HG03060 (cell line): ENCODE measurements around the gene EPS8.
A peak's percentile ranks its signal among the peaks of the same experiment; 100 is the strongest.
"Not testable (repeated sequence)": the region's sequence is repeated elsewhere in the genome, so short reads cannot be mapped to it uniquely, and the experiment has no call there.

Experiments
- ATAC-seq: cut with Tn5 transposase; IDR thresholded peaks from one replicate; pipeline ENCODE4 v1.9.1; 2021; ENCODE audit warnings: low read depth, moderate number of reproducible peaks; ENCODE audit not compliant: unreplicated experiment

Gene EPS8

DNA sequence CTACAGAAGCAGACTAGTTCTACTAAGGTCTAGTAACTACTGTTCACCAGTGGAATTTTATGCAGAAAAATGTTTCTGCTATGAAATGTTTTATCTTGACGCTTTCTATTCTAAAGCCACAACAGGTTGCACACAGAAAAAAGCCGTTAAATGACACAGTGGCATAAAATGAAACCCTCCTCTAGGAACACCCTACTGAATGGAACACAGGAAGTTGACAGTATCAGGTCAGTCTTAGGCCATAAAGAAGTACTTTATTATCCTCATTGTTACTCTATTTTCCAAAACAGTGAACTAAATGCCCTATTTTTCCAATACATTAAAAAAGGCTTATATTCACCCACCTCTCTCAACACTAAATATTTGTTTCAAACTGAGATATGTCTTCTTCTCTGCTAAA is 21.9 kb downstream of the EPS8 start:
- no peak for ATAC-seq

DNA sequence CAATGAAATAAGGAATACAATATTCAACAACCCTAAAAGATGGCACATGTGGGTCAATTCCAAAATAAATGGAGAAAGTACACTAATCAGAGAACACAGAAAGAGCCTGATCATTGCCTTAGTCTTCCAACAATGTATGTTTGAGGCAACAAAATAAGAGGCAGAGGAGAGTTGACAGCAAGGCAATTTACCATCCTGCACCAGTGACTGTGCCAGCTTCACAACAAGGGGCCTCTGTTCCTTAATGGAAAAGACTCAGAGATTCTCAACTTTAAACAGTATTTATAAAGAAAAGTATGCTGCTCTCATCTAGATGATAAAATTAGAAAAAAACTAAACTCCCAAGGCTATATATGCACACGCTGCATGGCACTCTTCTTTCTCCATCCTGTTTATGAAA is 25.9 kb downstream of the EPS8 start:
- ATAC-seq = no peak

DNA sequence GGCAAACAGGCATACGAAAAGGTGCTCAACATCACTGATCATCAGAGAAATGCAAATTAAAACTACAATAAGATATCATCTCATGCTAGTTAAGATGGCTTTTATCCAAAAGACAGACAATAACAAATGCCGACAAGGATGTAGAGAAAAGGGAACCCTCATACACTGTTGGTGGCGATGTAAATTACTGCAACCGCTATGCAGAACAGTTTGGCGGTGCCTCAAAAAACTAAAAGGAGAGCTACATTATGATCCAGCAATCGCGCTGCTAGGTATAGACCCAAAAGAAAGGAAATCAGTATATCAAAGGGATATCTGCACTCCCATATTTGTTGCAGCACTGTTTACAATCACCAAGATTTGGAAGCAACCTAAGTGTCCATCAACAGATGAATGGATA is 27.0 kb downstream of the EPS8 start:
- ATAC-seq = not testable (repeated sequence)

DNA sequence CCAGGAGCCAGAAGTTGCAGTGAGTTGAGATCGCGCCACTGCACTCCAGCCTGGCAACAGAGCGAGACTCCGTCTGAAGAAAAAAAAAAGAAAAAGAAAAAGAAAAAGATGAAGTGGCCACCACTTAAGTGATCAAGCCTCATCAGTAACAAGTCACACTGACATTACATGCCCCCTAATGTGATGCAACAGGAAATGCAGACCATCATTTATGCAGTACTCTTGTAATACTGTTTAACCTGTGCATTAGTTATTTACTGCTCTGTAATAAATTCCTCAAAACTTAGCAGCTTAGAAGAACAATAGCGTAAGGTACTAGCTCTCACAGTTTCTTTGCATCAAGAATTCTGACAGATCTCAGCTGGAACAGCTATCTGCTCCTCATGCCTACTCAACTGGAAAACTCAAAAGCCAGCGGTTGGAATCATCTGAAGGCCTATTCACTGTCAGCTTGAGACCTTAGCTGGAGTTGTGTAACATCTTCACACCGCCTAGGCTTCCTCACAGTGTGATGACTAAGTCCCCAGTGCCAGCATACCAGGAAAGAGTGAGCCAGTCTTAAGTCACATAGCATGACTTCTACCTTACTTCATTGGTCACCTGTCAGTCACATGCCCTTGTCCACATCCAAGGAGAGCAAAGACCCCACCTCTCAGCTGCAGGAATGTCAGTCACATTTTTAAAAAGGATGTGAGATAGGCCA is 31.5 kb downstream of the EPS8 start:
- no peak for ATAC-seq

DNA sequence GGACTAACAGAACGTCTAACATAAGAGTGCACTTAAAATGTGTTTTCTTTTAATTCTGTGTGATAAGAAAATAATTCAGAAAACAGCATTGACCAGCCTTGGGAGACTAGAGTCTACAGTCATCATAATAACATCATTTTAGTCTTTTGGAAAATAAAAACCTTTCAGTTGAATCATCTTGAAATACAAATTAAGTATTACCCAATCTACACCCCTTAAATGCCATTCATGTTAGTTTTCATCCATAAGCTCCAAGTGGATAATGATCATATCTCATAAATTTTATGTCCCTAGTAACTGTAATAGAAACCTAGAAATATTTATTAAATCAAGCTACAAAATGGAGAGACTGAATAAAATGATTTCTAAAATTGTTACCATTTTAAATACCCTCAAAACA is 32.4 kb downstream of the EPS8 start:
- ATAC-seq = no peak

DNA sequence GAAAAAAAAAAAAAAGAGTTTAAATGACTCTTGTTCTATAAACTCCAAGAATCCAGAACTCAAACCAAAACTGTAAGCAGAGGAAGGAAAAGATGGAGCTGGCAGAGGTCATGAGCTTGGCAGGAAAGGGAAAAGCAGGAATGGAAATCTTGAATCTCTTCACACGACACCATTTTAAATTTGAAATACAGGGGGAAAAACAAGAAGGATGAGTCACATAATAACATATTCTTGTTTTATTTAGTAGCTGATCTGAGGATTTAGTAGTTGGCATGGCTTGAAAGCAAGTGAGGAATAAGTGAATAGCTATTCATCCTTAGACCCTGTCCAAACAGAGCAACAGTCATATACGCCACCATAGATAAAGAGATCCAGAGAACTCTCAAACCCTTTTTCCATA is 35.0 kb downstream of the EPS8 start:
- no peak for ATAC-seq

DNA sequence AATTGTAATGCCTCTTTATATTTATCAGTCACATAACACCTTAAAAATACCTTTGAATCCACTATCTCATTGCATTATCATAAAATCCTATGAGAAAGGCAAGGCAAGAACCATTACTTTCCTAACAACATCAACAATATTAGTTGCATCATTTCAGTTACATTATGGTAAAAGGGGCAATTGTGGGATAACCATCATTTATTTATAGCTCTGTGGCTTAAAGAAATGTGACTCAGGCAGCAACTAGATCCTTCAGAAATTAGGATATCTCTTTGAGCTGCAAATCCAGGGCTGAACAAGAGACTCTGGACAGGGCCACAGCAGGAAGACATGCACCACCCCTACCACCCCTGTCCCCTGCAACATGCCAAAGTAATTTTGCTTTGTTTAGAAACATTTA is 36.4 kb downstream of the EPS8 start:
- ATAC-seq = no peak

DNA sequence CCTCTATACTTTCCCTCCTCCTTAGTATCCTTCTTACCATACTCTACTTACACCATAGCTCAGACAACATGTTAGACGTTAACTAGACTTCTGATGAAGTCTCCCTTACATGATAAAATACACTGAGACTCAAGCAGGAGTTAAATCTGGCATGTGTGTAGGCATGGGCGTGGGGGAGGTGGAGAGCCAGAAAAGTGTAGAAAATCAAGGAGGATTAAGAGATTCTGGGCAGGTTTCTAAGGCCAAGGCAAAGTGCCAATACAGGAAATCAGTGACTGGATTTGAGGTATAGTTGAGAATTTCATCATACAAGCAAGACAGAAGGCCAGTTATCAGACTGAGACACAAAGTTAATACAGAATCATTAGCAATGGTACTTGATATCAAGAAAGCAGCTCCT is 37.4 kb downstream of the EPS8 start:
- ATAC-seq = no peak

DNA sequence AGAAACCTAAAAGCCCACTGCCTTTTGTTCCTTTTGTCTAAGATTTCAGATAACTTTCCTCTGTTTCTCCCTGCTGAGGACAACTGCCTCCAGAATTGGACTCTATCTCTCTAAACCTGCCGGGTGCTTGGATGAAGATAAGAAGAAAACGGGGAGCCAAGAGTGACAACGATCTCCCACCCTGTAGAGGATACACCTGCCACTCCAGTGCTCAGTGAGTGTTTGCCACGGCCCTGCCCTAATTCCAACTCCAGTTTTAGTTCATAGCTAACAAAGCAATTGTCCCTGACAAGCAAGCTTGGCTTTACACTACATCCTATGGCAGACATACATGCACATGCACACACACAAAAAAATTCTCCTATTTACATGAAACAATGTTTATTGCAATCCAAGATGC is 39.3 kb downstream of the EPS8 start:
- no peak for ATAC-seq

DNA sequence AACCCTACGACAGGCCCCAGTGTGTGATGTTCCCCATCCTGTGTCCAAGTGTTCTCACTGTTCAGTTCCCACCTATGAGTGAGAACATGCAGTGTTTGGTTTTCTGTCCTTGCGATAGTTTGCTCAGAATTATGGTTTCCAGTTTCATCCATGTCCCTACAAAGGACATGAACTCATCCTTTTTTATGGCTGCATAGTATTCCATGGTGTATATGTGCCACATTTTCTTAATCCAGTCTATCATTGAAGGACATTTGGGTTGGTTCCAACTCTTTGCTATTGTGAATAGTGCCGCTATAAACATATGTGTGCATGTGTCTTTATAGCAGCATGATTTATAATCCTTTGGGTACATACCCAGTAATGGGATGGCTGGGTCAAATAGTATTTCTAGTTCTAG is 47.3 kb downstream of the EPS8 start:
- ATAC-seq = not testable (repeated sequence)

DNA sequence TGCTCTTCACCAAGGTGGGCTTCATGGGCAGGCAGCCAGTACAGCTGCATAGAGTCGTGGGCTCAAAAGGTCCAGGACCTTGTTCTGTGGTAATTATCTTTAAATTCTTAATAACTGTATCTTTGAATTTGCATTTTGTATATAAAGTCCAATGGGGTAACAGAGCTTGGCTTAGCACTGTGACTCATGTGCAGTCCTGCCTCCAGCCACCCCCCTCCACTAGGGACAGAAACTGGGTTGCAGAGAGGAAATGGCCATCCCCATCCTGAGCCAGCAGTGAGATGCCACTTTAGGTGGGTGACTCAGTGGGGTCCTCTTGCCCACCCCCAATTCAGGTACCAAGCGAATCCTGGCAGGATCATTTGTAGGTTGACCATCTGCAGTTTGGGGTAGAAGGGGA is 48.1 kb downstream of the EPS8 start:
- ATAC-seq = no peak

DNA sequence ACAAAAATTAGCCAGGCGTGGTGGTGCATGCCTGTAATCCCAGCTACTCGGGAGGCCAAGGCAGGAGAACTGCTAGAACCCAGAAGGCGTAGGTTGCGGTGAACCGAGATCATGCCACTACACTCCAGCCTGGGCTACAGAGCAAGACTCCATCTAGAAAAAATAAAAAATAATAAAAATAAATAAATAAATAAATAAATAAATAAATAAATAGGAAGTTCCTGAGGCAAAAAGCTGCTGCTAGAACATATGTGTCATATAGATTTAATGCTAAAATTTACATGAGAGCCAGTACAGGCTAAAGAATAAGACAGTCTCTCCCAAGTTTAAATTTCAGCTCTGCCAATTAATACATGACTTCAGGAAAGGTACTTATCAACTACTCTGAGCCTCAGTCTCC is 48.8 kb downstream of the EPS8 start:
- not testable (repeated sequence) for ATAC-seq

DNA sequence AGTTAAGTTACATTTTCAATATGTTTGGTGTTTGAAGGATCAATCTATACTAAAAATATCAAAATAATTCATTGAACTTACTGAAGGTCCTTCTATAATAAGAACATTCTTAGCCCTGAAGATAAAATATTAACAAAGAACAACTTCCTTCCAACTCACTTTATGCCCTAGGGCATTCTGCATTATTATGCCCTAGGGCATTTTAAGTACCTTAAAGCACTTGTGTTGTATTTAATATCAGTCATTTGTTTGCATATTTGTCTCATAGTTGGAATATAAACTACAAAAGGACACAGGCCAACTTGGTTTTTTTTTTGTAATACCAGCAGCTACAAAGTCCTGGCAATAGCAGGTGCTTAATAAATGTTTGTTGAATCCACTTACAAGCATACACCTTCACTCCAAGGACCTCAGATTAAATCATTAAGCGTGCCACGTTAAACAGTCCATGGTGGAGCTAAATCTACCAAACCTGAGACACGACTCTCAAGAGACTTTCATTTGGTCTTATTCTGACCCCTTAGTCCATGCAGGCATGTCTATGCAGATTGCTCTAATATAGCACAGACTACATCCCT is 50.7 kb downstream of the EPS8 start:
- ATAC-seq = no peak

DNA sequence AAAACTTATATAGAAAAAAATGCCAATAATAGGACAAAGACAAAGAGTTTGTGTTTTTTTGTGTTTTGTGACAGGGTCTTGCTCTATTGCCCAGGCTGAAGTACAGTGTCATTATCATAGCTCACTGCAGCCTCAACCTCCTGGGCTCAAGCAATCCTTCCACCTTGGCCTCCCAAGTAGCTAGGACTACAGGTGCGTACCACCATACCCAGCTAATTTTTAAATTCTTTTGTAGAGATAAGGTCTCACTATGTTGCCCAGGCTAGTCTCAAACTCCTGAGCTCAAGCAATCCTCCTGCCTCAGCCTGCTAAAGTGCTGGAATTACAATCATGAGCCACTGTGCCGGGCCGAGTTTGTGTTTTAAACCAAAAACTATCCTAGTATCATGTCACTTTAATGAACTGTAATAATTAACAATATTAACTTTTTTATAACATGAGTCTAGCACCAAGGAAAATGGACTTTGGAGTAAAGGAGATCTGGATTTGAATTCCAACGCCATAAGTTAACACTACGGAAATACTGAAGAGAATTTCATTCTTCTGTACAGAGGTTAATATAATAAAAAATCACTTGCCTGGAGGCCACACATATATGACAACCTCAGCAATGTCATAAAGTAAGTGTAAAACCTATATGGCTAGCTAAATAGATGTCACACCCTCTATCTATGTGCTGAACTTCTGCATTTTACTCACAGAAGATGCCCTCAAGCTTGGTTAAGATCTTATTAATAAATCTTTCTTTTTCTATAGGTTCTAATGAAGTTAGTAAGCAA is 53.2 kb downstream of the EPS8 start:
- ATAC-seq = no peak

DNA sequence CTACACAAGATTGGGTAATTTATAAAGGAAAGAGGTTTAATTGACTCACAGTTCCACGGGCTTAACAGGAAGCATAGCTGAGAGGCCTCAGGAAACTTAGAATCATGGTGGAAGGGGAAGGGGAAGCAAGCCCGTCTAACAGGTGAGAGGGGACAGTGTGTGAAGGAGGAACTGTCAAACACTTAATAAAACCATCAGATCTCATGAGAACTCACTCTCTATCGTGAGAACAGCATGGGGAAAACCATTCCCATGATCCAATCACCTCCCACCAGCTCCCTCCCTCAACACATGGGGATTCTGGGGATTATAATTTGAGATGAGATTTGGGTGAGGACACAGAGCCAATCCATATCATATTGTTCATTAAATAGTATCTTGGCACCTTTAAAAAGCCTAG is 56.1 kb downstream of the EPS8 start:
- ATAC-seq = no peak

DNA sequence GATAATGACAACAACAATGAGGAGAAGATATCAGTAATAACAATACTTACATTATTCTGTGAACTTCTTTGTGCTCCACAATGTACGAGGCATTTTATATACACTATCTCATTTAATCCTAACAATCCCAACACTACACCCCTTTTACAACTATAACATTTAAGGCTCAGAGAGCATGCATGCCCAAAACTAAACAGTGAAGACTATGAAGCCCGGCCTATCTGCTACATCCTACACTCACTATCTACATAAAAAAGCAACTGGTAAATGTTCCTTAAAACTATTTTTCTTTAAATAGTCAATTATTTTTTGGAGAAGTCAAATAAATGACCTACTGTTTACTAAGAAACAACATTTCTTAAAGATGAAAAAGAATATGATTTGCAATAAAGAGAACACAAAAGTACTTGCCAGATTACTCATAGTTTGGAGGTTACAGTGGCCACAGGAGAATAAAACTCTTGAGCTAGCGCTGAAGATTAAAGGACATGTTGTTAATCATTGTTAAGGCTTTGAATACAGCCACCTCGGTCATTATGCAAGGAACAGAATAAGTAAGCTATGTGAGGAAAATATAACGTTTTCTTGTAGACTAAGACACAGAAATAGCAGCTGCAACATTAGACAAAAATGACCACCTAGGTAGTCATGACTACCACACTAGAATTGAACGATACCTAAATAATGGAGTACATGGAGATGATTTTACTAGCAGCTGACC is 56.7 kb downstream of the EPS8 start:
- peak; percentile 74 for ATAC-seq

DNA sequence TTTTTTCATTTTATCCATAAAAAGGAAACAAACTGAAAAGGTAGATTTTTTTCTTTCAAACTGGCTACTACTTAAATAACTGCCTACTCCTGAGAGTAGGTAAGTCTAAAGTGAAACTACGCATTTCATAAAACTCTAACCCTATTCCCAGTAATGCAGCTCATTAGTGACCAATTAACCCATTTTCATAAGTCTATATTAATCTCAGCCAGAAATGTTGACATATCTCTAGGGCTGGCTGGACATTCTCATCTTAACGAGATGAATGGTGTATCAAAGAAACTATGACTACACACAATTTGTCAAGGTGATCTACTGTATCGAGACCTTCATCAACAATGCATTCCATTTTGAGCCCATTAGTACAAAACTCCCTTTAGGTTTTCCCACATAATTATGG is 57.2 kb downstream of the EPS8 start:
- ATAC-seq = no peak

DNA sequence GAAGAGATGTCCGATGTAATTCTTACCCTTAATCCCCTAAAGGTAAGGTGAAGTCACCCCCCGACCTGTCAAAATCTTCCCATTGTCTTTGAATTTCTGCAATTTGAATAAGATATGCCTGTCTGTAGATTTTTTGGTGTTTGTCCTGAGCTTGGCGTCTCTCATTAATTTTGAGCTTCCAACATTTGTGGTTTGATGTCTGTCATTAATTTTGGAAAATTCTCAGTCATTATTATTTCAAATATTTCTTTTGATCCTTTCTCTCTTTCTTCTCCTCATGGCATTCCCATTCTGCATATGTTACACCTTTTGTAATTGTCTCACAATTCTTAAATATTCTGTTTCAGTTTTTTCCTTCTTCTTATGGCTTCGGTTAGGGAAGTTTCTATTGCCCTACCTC is 60.1 kb downstream of the EPS8 start:
- no peak for ATAC-seq

DNA sequence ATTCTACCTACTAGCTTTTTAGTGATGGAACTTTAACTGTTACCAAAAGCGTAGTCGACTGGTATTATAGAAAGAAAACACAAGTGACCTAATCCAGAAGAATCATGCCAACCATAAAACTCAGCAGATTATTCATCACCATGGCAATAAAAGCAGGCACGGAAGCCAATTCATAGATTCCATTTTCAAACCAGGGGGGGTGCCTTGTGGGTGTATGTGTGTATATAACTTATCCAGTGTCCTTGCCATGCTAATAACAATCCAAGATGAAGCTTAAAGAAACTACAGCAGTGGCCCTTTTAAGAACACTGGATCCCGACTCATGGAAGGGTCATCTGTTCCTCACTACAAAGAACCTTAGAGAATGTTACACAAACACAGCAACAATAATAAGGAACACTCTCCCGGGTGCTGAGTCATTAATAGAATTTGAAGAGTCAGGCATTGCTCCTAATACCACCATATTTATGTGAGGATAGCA is 61.0 kb downstream of the EPS8 start:
- no peak for ATAC-seq

DNA sequence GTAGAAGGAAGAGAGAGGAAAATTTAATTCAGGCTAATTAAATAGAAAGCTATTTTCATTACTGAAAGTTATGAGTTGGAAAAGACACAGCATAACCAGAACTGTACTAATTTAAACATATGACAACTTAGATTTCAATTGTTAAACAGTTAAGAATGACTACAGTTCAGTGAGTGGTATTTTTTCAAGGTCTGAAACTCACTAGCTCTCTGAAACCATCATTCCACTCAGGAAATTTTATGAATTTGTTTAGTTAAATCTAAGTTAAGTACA is 62.4 kb downstream of the EPS8 start:
- ATAC-seq = no peak
